ENCODE measurements around the gene ZNF296.

ZNF296 gene

GRCh38 chr19:45096700-45097099 is 20.4 kb upstream of the ZNF296 start:
- Histone ChIP-seq H3K4me1 (peaks cover 34% of the 10 kb centered on the region), H3K27me3 (no peaks in the 10 kb centered on the region), H3K36me3 (peaks cover 16% of the 10 kb centered on the region), H3K9me3 (no peaks in the 10 kb centered on the region), H3K4me3 (ENCODE audit: low read depth, low read length) (no peak overlapping the region)
- no peak for TF ChIP-seq CTCF (IDR thresholded peaks at IDR 0.05; ENCODE audit: low read depth, low read length)
- no peak for DNase-seq

- Histone ChIP-seq H3K4me1 (peaks cover 32% of the 10 kb centered on the region), H3K27me3 (no peaks in the 10 kb centered on the region), H3K9me3 (no peaks in the 10 kb centered on the region), H3K4me3 (ENCODE audit: low read depth, low read length) (no peak overlapping the region), H3K36me3 (peaks cover 16% of the 10 kb centered on the region)
- TF ChIP-seq CTCF (IDR thresholded peaks at IDR 0.05; ENCODE audit: low read depth, low read length): no peak
- DNase-seq: no peak
These were observed 19.5 kb upstream of the ZNF296 start for GRCh38 chr19:45095496-45096413.

GRCh38 chr19:45094707-45095106 is 18.4 kb upstream of the ZNF296 start:
- Histone ChIP-seq H3K9me3 (no peaks in the 10 kb centered on the region), H3K4me1 (peaks cover 21% of the 10 kb centered on the region), H3K4me3 (ENCODE audit: low read depth, low read length) (peak overlapping the region; percentile 95), H3K36me3 (peaks cover 15% of the 10 kb centered on the region), H3K27me3 (no peaks in the 10 kb centered on the region)
- no peak for TF ChIP-seq CTCF (IDR thresholded peaks at IDR 0.05; ENCODE audit: low read depth, low read length)
- DNase-seq: no peak

- Histone ChIP-seq H3K36me3 (peaks cover 12% of the 10 kb centered on the region), H3K4me1 (peaks cover 15% of the 10 kb centered on the region), H3K4me3 (ENCODE audit: low read depth, low read length) (peak overlapping the region; percentile 95), H3K27me3 (no peaks in the 10 kb centered on the region), H3K9me3 (no peaks in the 10 kb centered on the region)
- no peak for TF ChIP-seq CTCF (IDR thresholded peaks at IDR 0.05; ENCODE audit: low read depth, low read length)
- no peak for DNase-seq
These were observed 17.9 kb upstream of the ZNF296 start for GRCh38 chr19:45094137-45094536.

- Histone ChIP-seq H3K27me3 (no peaks in the 10 kb centered on the region), H3K36me3 (peaks cover 12% of the 10 kb centered on the region), H3K4me3 (ENCODE audit: low read depth, low read length) (peak within 1 kb of the TSS; percentile 95), H3K9me3 (no peaks in the 10 kb centered on the region), H3K4me1 (peaks cover 4% of the 10 kb centered on the region)
- TF ChIP-seq CTCF (IDR thresholded peaks at IDR 0.05; ENCODE audit: low read depth, low read length): peak; percentile 10; the same call in 1 of the 2 replicates
- DNase-seq: peak; percentile 96
These were observed 16.7 kb upstream of the ZNF296 start, which contains the start of gene PPP1R37 for GRCh38 chr19:45092747-45093678. PPP1R37 (plus strand) TSS chr19:45093179; CDS start chr19:45093326, 147 bp downstream.
